ENCODE measurements around the gene CYTH3. TPM values are rescaled to one million over a fixed set of nuclear protein-coding genes. Genes with fewer than 3 reads are reported as not detected.
A peak's percentile ranks its signal among the peaks of the same experiment; 100 is the strongest.
"Not testable (repeated sequence)": the region's sequence is repeated elsewhere in the genome, so short reads cannot be mapped to it uniquely, and the experiment has no call there.

The CYTH3 gene
- total RNA-seq, 1 donor = 33.2 TPM

DNA sequence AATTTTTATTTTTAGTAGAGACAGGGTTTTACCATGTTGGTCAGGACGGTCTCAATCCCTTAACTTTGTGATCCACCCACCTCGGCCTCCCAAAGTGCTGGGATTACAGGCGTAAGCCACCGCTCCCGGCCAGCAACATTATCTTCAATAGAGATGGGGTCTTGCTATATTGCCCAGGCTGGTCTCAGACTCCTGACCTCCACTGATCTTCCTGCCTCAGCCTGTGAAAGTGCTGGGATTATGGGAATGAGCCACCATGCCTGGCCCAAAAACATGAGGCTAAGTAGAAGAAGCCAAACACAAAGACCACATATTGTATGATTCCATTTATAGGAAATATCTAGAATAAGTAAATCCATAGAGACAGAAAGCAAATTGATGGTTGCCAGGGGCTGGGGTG, 19.1 kb upstream of the CYTH3 start:
- TF ChIP-seq, protein P1, sequence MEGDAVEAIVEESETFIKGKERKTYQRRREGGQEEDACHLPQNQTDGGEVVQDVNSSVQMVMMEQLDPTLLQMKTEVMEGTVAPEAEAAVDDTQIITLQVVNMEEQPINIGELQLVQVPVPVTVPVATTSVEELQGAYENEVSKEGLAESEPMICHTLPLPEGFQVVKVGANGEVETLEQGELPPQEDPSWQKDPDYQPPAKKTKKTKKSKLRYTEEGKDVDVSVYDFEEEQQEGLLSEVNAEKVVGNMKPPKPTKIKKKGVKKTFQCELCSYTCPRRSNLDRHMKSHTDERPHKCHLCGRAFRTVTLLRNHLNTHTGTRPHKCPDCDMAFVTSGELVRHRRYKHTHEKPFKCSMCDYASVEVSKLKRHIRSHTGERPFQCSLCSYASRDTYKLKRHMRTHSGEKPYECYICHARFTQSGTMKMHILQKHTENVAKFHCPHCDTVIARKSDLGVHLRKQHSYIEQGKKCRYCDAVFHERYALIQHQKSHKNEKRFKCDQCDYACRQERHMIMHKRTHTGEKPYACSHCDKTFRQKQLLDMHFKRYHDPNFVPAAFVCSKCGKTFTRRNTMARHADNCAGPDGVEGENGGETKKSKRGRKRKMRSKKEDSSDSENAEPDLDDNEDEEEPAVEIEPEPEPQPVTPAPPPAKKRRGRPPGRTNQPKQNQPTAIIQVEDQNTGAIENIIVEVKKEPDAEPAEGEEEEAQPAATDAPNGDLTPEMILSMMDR (IDR thresholded peaks at IDR 0.05; ENCODE audit: insufficient read depth, low read depth, low read length) = no peak
- H3K4me3 ChIP-seq (ENCODE audit: low read depth, low read length) = no peak overlapping the region
- no peak for DNase-seq (ENCODE audit: low read depth)

DNA sequence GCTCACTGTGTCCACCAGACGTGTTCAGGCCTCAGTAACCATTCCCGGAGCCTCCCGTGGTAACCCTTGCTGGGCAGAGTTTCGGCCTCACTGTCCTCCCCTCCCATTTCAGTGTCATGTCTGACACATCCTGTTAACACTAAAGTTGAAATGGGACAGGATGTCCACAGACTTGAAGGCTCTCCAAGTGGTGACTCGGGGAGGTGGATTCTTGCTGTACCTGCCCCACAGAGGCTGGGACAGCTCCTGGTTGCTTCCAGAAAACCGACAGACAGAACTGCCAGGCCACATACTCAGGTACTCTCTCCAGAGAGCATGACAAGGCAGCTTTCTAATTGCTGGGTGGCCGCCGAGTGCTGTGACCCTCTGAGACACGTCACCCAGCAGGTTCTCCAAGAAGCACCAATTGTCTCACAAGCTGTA, 17.9 kb upstream of the CYTH3 start:
- H3K4me3 ChIP-seq (ENCODE audit: low read depth, low read length) = no peak overlapping the region
- DNase-seq (ENCODE audit: low read depth) = no peak
- TF ChIP-seq, protein P1 (IDR thresholded peaks at IDR 0.05; ENCODE audit: insufficient read depth, low read depth, low read length) = no peak

DNA sequence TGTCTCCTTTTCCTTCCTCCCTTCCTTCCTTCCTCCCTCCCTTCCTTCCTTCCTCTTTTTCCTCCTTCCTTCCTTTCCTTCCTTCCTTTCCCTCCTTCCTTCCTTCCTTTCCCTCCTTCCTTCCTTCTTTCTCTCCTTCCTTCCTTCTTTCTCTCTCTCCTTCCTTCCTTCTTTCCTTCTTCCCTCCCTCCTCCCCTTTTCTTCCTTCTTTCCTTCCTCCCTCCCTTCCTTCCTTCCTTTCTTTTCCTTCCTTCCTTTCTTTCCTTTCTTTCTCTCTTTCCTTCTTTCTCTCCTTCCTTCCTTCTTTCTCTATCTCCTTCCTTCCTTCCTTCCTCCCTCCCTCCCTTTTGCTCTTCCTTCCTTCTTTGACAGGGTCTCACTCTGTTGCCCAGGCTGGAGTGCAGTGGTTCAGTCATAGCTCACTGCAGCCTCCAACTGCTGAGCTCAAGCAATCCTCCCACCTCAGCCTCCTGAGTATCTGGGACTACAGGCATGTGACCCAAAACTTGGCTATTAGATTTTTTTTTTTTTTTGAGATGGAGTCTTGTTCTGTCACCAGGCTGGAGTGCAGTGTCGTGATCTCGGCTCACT, 15.9 kb upstream of the CYTH3 start:
- H3K4me3 ChIP-seq (ENCODE audit: low read depth, low read length) = no peak overlapping the region
- no peak for DNase-seq (ENCODE audit: low read depth)
- TF ChIP-seq, protein P1 (IDR thresholded peaks at IDR 0.05; ENCODE audit: insufficient read depth, low read depth, low read length) = no peak

DNA sequence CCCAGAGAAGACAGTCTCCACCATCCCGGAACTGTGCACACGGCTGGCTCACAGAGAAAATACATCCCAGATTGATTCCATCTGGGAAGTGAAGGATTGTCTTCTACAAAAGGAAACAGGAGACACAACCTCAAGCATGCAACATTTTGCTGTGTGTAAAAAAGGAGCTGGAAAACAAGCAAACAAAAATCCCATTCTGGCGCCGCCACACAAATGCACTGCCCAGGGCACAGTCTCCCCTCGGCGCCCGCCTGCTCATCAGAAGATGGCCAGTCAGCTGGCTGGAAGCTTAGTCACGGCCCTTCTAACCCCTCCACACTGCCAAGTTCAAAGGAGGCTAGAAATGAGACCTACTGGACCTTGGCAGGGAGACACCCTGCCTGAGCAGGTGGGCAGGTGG, 14.1 kb upstream of the CYTH3 start:
- H3K4me3 ChIP-seq (ENCODE audit: low read depth, low read length) = no peak overlapping the region
- TF ChIP-seq, protein P1 (IDR thresholded peaks at IDR 0.05; ENCODE audit: insufficient read depth, low read depth, low read length) = no peak
- DNase-seq (ENCODE audit: low read depth) = no peak

DNA sequence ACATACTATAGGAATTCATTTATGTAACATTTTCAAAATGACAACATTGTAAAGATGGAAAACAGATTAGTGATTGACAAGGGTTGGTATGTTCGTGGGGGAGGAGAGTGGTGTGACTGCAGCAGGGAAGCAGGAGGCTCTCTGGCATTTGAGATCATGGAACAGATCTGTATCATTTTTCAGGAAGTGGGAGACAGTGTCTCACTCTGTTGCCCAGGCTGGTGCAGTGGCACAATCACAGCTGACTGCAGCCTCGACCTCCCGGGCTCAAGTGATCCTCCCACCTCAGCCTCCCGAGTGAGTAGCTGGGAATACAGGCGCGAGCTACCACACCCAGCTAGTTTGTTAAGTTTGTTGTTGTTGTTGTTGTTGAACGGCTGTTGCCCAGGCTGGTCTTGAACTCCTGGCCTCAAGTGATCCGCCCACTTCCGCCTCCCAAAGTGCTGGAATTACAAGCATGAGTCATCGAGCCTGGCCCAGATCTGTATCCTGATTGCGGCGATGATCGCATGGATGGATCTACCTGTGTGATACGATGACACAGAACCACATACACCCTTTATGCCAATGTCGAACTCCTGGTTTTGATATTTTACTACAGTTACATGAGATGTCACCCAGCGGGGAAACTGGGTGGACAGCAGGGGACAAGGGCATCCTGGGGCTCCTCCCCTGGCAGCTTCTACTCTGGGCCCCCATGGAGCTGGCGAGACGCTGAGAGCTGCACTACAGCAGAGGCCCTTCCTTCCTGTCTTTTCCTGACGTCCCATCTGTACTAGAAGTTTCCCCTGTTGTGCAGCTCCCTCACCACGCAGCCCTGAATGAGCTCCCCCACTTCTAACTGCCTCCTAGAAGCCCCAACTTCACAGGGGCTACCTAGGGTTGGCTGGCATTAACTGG, 12.3 kb upstream of the CYTH3 start:
- no peak overlapping the region for H3K4me3 ChIP-seq (ENCODE audit: low read depth, low read length)
- no peak for DNase-seq (ENCODE audit: low read depth)
- TF ChIP-seq, protein P1 (IDR thresholded peaks at IDR 0.05; ENCODE audit: insufficient read depth, low read depth, low read length) = no peak

DNA sequence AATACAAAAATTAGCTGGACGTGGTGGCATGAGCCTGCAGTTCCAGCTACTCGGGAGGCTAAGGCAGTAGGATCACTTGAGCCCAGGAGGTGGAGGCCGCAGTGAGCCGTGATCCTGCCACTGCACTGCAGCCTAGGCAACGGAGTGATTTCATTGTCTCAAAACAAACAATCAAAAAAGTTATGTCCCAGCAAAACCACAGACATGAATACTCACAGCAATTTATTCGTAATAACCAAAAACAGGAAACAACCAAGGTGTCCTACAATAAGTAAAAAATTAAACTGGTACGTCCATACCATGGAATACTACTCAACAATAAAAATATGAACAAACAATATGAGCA, 11.6 kb upstream of the CYTH3 start:
- peak; percentile 30 for DNase-seq (ENCODE audit: low read depth)
- TF ChIP-seq, protein P1 (IDR thresholded peaks at IDR 0.05; ENCODE audit: insufficient read depth, low read depth, low read length) = no peak
- no peak overlapping the region for H3K4me3 ChIP-seq (ENCODE audit: low read depth, low read length)

DNA sequence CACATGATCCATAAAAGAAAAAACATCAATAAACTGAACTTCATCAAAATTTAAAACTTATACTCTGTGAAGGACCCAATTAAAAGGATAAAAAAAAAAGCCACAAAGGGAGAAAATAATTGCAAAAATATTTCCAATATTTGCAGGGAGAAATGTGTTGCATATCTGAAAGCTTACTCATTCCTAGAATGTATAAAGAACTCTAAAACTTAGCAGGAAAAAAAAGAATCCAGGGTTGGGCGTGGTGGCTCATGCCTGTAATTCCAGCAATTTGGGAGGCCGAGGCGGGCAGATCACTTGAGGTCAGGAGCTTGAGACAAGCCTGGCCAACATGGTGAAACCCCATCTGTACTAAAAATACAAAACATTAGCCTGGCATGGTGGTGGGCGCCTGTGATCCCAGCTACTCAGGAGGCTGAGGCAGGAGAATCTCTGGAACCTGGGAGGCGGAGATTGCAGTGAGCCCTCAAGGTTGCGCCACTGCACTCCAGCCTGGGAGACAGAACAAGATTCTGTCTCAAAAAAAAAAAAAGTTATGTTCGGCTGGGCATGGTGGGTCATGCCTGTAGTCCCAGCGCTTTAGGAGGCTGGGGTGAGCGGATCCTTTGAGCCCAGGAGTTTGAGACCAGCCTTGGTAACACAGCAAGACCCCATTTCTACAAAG, 11.1 kb upstream of the CYTH3 start:
- not testable (repeated sequence) for H3K4me3 ChIP-seq (ENCODE audit: low read depth, low read length)
- peak; percentile 72 for DNase-seq (ENCODE audit: low read depth)
